ENCODE data around the gene TBCE.

TBCE gene

GRCh38 chr1:235429143-235429542 lies 61.9 kb downstream of the TBCE start:
- no peaks in the 10 kb centered on the region for H3K9me2 ChIP-seq (replicated peaks; ENCODE audit: insufficient read depth, low read length)
- H3K36me3 ChIP-seq (replicated peaks; ENCODE audit: insufficient read depth, low read length): no peaks in the 10 kb centered on the region
- no peak overlapping the region for H2AFZ ChIP-seq (ENCODE audit: low read length)
- H3K27me3 ChIP-seq (replicated peaks; ENCODE audit: insufficient read depth, low read length): no peaks in the 10 kb centered on the region
- H3K4me3 ChIP-seq (ENCODE audit: low read length): no peak overlapping the region
- H3K9me3 ChIP-seq (replicated peaks; ENCODE audit: insufficient read depth, low read length): no peaks in the 10 kb centered on the region
- no peak overlapping the region for H3K9ac ChIP-seq (ENCODE audit: low read length)
- H3K79me2 ChIP-seq (ENCODE audit: low read length): no peaks in the 10 kb centered on the region
- no peaks in the 10 kb centered on the region for H3K4me1 ChIP-seq (ENCODE audit: low read length)
- no peak overlapping the region for H3K27ac ChIP-seq (ENCODE audit: low read length)
- no peak overlapping the region for H3K4me2 ChIP-seq (ENCODE audit: low read depth, low read length)
- H3F3A ChIP-seq (ENCODE audit: insufficient read depth, low read length): no peaks in the 10 kb centered on the region
- no peak for TF ChIP-seq CTCF (IDR thresholded peaks at IDR 0.05; ENCODE audit: low read length)
- TF ChIP-seq EZH2phosphoT487 (IDR thresholded peaks at IDR 0.05; ENCODE audit: low read length): no peak
- TF ChIP-seq EZH2 (optimal IDR thresholded peaks at IDR 0.05; ENCODE audit: low read depth, low read length): no peak
- DNase-seq: no peak
- no peaks in the 10 kb centered on the region for H4K20me1 ChIP-seq (ENCODE audit: insufficient read depth, low read length)

GRCh38 chr1:235430991-235431390 lies 63.8 kb downstream of the TBCE start:
- Histone ChIP-seq H3K4me1 (ENCODE audit: low read length) (no peaks in the 10 kb centered on the region), H3F3A (ENCODE audit: insufficient read depth, low read length) (no peaks in the 10 kb centered on the region), H3K4me2 (ENCODE audit: low read depth, low read length) (no peak overlapping the region), H3K9me3 (replicated peaks; ENCODE audit: insufficient read depth, low read length) (no peaks in the 10 kb centered on the region), H2AFZ (ENCODE audit: low read length) (no peak overlapping the region), H4K20me1 (ENCODE audit: insufficient read depth, low read length) (no peaks in the 10 kb centered on the region), H3K9ac (ENCODE audit: low read length) (no peak overlapping the region), H3K36me3 (replicated peaks; ENCODE audit: insufficient read depth, low read length) (no peaks in the 10 kb centered on the region; the same call in 1 of the 2 replicates), H3K27me3 (replicated peaks; ENCODE audit: insufficient read depth, low read length) (no peaks in the 10 kb centered on the region), H3K79me2 (ENCODE audit: low read length) (no peaks in the 10 kb centered on the region), H3K9me2 (replicated peaks; ENCODE audit: insufficient read depth, low read length) (no peaks in the 10 kb centered on the region), H3K4me3 (ENCODE audit: low read length) (no peak overlapping the region), H3K27ac (ENCODE audit: low read length) (no peak overlapping the region)
- DNase-seq: no peak
- TF ChIP-seq EZH2phosphoT487 (IDR thresholded peaks at IDR 0.05; ENCODE audit: low read length) (no peak), CTCF (IDR thresholded peaks at IDR 0.05; ENCODE audit: low read length) (no peak), EZH2 (optimal IDR thresholded peaks at IDR 0.05; ENCODE audit: low read depth, low read length) (no peak)

- H3F3A ChIP-seq (ENCODE audit: insufficient read depth, low read length): no peaks in the 10 kb centered on the region
- no peaks in the 10 kb centered on the region for H4K20me1 ChIP-seq (ENCODE audit: insufficient read depth, low read length)
- no peaks in the 10 kb centered on the region; the same call in 1 of the 2 replicates for H3K36me3 ChIP-seq (replicated peaks; ENCODE audit: insufficient read depth, low read length)
- no peak overlapping the region for H3K27ac ChIP-seq (ENCODE audit: low read length)
- no peaks in the 10 kb centered on the region for H3K9me3 ChIP-seq (replicated peaks; ENCODE audit: insufficient read depth, low read length)
- no peak overlapping the region for H3K9ac ChIP-seq (ENCODE audit: low read length)
- no peak for TF ChIP-seq EZH2 (optimal IDR thresholded peaks at IDR 0.05; ENCODE audit: low read depth, low read length)
- TF ChIP-seq CTCF (IDR thresholded peaks at IDR 0.05; ENCODE audit: low read length): no peak
- no peak for TF ChIP-seq EZH2phosphoT487 (IDR thresholded peaks at IDR 0.05; ENCODE audit: low read length)
- H3K79me2 ChIP-seq (ENCODE audit: low read length): no peaks in the 10 kb centered on the region
- no peak for DNase-seq
- no peak overlapping the region for H3K4me2 ChIP-seq (ENCODE audit: low read depth, low read length)
- H3K4me3 ChIP-seq (ENCODE audit: low read length): no peak overlapping the region
- no peaks in the 10 kb centered on the region for H3K27me3 ChIP-seq (replicated peaks; ENCODE audit: insufficient read depth, low read length)
- no peak overlapping the region for H2AFZ ChIP-seq (ENCODE audit: low read length)
- no peaks in the 10 kb centered on the region for H3K9me2 ChIP-seq (replicated peaks; ENCODE audit: insufficient read depth, low read length)
- no peaks in the 10 kb centered on the region for H3K4me1 ChIP-seq (ENCODE audit: low read length)
Measured at GRCh38 chr1:235434001-235434400, 66.8 kb downstream of the TBCE start.
